GM23338 (cell line): ENCODE measurements around the gene PPHLN1. TPM values are rescaled to one million over a fixed set of nuclear protein-coding genes. Genes with fewer than 3 reads are reported as not detected.

Source experiments
- ATAC-seq: fragments of 200-7000 bp; cut with Tn5 transposase; 3 replicates; pipeline ENCODE4 v1.9.1; 2020
- DNase-seq: peaks from one replicate; pipeline ENCODE4 v3.0.0-alpha.2; 2015; ENCODE audit warnings: low spot score
- H2AFZ ChIP-seq: fragments of 200-600 bp; sonication (generic); 2 replicates; pipeline ENCODE4 v1.8.0; 2016; ENCODE audit warnings: antibody characterized with exemption, mild to moderate bottlenecking, moderate library complexity
- H3F3A ChIP-seq: fragments of 200-600 bp; sonication (generic); replicated peaks from 2 replicates; pipeline ENCODE4 v1.8.0; 2017; ENCODE audit warnings: antibody characterized with exemption, mixed run types, low read depth
- H3K27ac ChIP-seq: fragments of 200-600 bp; sonication (generic); 2 replicates; pipeline ENCODE4 v1.6.1; 2016; ENCODE audit warnings: low read depth
- H3K27me3 ChIP-seq: fragments of 200-600 bp; sonication (generic); 2 replicates; pipeline ENCODE4 v1.8.0; 2016; ENCODE audit warnings: mild to moderate bottlenecking, mixed run types, moderate library complexity; ENCODE audit not compliant: insufficient read depth
- H3K36me3 ChIP-seq: fragments of 200-600 bp; sonication (generic); 2 replicates; pipeline ENCODE4 v1.8.0; 2016; ENCODE audit warnings: mild to moderate bottlenecking; ENCODE audit not compliant: insufficient read depth
- H3K4me1 ChIP-seq: fragments of 200-600 bp; sonication (generic); 2 replicates; pipeline ENCODE4 v1.8.0; 2016; ENCODE audit warnings: mild to moderate bottlenecking, moderate library complexity; ENCODE audit not compliant: insufficient read depth
- H3K4me2 ChIP-seq: fragments of 200-600 bp; sonication (generic); 2 replicates; pipeline ENCODE4 v1.7.1; 2017; ENCODE audit warnings: mixed run types
- H3K4me3 ChIP-seq: fragments of 200-600 bp; sonication (generic); 2 replicates; pipeline ENCODE4 v1.6.1; 2016; ENCODE audit warnings: mixed run types
- H3K79me2 ChIP-seq: fragments of 200-600 bp; sonication (generic); replicated peaks from 2 replicates; pipeline ENCODE4 v1.8.0; 2017; ENCODE audit warnings: mild to moderate bottlenecking; ENCODE audit not compliant: insufficient read depth
- H3K9me2 ChIP-seq: fragments of 200-600 bp; sonication (generic); 2 replicates; pipeline ENCODE4 v1.8.0; 2017; ENCODE audit not compliant: insufficient read depth
- H4K20me1 ChIP-seq: fragments of 200-600 bp; sonication (generic); replicated peaks from 2 replicates; pipeline ENCODE4 v1.8.0; 2017; ENCODE audit warnings: mild to moderate bottlenecking; ENCODE audit not compliant: insufficient read depth
- H3K27ac Mint-ChIP-seq: 2 replicates; pipeline ENCODE4 v1.8.0; 2020; ENCODE audit warnings: inconsistent platforms, mild to moderate bottlenecking, moderate library complexity, mixed read lengths
- H3K27me3 Mint-ChIP-seq: 3 replicates; pipeline ENCODE4 v1.8.0; 2022; ENCODE audit warnings: low read depth, mild to moderate bottlenecking, moderate library complexity, mixed read lengths, inconsistent platforms; ENCODE audit not compliant: insufficient read depth, poor library complexity
- H3K36me3 Mint-ChIP-seq: 3 replicates; pipeline ENCODE4 v1.8.0; 2021; ENCODE audit warnings: low read depth, mild to moderate bottlenecking, inconsistent platforms, moderate library complexity, mixed read lengths
- H3K4me1 Mint-ChIP-seq: 3 replicates; pipeline ENCODE4 v1.8.0; 2020; ENCODE audit warnings: mild to moderate bottlenecking, inconsistent platforms, mixed read lengths
- H3K4me3 Mint-ChIP-seq: 3 replicates; pipeline ENCODE4 v1.8.0; 2021; ENCODE audit warnings: moderate library complexity, mild to moderate bottlenecking, inconsistent platforms, mixed read lengths
- H3K9me3 Mint-ChIP-seq: 3 replicates; pipeline ENCODE4 v1.8.0; 2020; ENCODE audit warnings: moderate library complexity, mild to moderate bottlenecking, inconsistent platforms, mixed read lengths
- CREB1 ChIP-seq: fragments of 250-450 bp; sonication (Bioruptor Pico); IDR thresholded peaks from 2 replicates; pipeline ENCODE4 v1.5.0; 2020; ENCODE audit warnings: low read depth, mild to moderate bottlenecking, moderate library complexity
- CTCF ChIP-seq, 2 experiments: fragments of 200-600 bp in 1 of 2; sonication (generic) in 1 of 2; conservative IDR thresholded peaks; 2 replicates each; pipeline versions ENCODE4 v1.5.1 to v1.6.1; 2016 to 2017; ENCODE audit warnings: antibody characterized with exemption in 2 of 2, low read depth in 2 of 2, mild to moderate bottlenecking in 2 of 2, moderate library complexity in 1 of 2
- ETS1 ChIP-seq: IDR thresholded peaks from 2 replicates; pipeline ENCODE4 v1.6.1; 2016; ENCODE audit warnings: antibody characterized with exemption
- EZH2 ChIP-seq: fragments of 200-600 bp; sonication (generic); IDR thresholded peaks from one replicate; pipeline ENCODE4 v1.8.0; 2017; ENCODE audit warnings: antibody characterized with exemption, mild to moderate bottlenecking, low read depth; ENCODE audit not compliant: unreplicated experiment
- EZH2phosphoT487 ChIP-seq: fragments of 200-600 bp; sonication (generic); IDR thresholded peaks from one replicate; pipeline ENCODE4 v1.8.1; 2018; ENCODE audit warnings: antibody characterized with exemption; ENCODE audit not compliant: unreplicated experiment
- JUNB ChIP-seq: IDR thresholded peaks from one replicate; pipeline ENCODE4 v1.6.1; 2016; ENCODE audit warnings: antibody characterized with exemption; ENCODE audit not compliant: unreplicated experiment
- NANOG ChIP-seq: IDR thresholded peaks from 2 replicates; pipeline ENCODE4 v1.6.1; 2016; ENCODE audit warnings: antibody characterized with exemption, borderline replicate concordance
- POLR2AphosphoS5 ChIP-seq: IDR thresholded peaks from 2 replicates; pipeline ENCODE4 v1.6.1; 2016; ENCODE audit warnings: antibody characterized with exemption, low read depth
- REST ChIP-seq: IDR thresholded peaks from one replicate; pipeline ENCODE4 v1.6.1; 2018; ENCODE audit warnings: antibody characterized with exemption; ENCODE audit not compliant: unreplicated experiment
- STAT1 ChIP-seq: IDR thresholded peaks from one replicate; pipeline ENCODE4 v1.6.1; 2016; ENCODE audit warnings: antibody characterized with exemption; ENCODE audit not compliant: unreplicated experiment
- ZNF114 ChIP-seq: fragments of 250-450 bp; sonication (Bioruptor Pico); IDR thresholded peaks from 2 replicates; pipeline ENCODE4 v1.5.0; 2020; ENCODE audit warnings: mild to moderate bottlenecking, moderate library complexity
- ZNF331 ChIP-seq: fragments of 250-450 bp; sonication (Bioruptor Pico); IDR thresholded peaks from 2 replicates; pipeline ENCODE4 v1.5.0; 2020; ENCODE audit warnings: low read depth, mild to moderate bottlenecking, moderate library complexity
- ZNF462 ChIP-seq: fragments of 250-450 bp; sonication (Bioruptor Pico); IDR thresholded peaks from 2 replicates; pipeline ENCODE4 v1.5.0; 2020; ENCODE audit warnings: mild to moderate bottlenecking, moderate library complexity
- polyA plus RNA-seq: library from polyadenylated mRNA; unstranded; fragments of >200 nt; fragmentation: Nextera tagmentation; extraction: Ambion mirVana; gene quantifications from 2 replicates; pipeline ENCODE4 v1.2.1, GENCODE V29; 2016
- total RNA-seq: library from RNA; depleted of rRNA; stranded (reverse); fragments of >200 nt; shearing (Covaris generic); gene quantifications from 2 replicates; pipeline ENCODE4 v1.2.3, GENCODE V29; 2014

Gene PPHLN1
- total and polyA plus RNA-seq, 2 experiments from 2014 or later, result 93.0 to 103 TPM

GRCh38 chr12:42308390-42308789 is 17.6 kb upstream of the PPHLN1 start:
- no peak overlapping the region for H3K4me3 ChIP-seq
- no peaks in the 10 kb centered on the region for H3K79me2 ChIP-seq
- H3K27ac Mint-ChIP-seq, result no peak overlapping the region
- H3K9me2 ChIP-seq, result no peaks in the 10 kb centered on the region
- TF ChIP-seq ZNF462 (CRISPR knock-in tag), result no peak
- TF ChIP-seq POLR2AphosphoS5, result no peak
- TF ChIP-seq EZH2phosphoT487, result no peak
- TF ChIP-seq STAT1, result no peak
- TF ChIP-seq REST, result no peak
- TF ChIP-seq NANOG, result no peak
- TF ChIP-seq ZNF331 (CRISPR knock-in tag), result no peak
- TF ChIP-seq CREB1 (CRISPR knock-in tag), result no peak
- no peak for TF ChIP-seq ZNF114 (CRISPR knock-in tag)
- no peak for TF ChIP-seq ETS1
- TF ChIP-seq EZH2, result no peak
- TF ChIP-seq JUNB, result no peak
- TF ChIP-seq CTCF (conservative IDR thresholded peaks at IDR 0.05; ENCODE audit: low read depth in 2 of 2), result no peak
- H3K27ac ChIP-seq, result no peak overlapping the region
- no peaks in the 10 kb centered on the region for H3K4me1 Mint-ChIP-seq
- no peaks in the 10 kb centered on the region for H3K4me1 ChIP-seq
- no peaks in the 10 kb centered on the region for H3K9me3 Mint-ChIP-seq
- no peaks in the 10 kb centered on the region for H3K27me3 ChIP-seq
- 0 out of 2 replicates have a peak, but pooled peaks cover 3% of the 10 kb centered on the region for H4K20me1 ChIP-seq
- no peak overlapping the region for H3K4me3 Mint-ChIP-seq
- no peaks in the 10 kb centered on the region for H3F3A ChIP-seq
- peaks cover 5% of the 10 kb centered on the region; the same call in 1 of the 3 replicates for H3K36me3 Mint-ChIP-seq
- no peak for DNase-seq
- no peaks in the 10 kb centered on the region for H3K27me3 Mint-ChIP-seq
- H3K36me3 ChIP-seq, result no peaks in the 10 kb centered on the region
- no peak overlapping the region for H3K4me2 ChIP-seq
- H2AFZ ChIP-seq, result no peak overlapping the region
- ATAC-seq, result no peak
